Stimulated activated naive CD8-positive, alpha-beta T cell treated with anti-CD3 and anti-CD28 coated beads, Interleukin-15, Interleukin-2, amounts not matched to agents 100 U/mL and 50 U/mL, for 24 hours (primary cell): ENCODE measurements around the gene PCDHGA8.
"Not testable (repeated sequence)": the region's sequence is repeated elsewhere in the genome, so short reads cannot be mapped to it uniquely, and the experiment has no call there.

ENCODE experiments used
- ATAC-seq: fragments of 150-1000 bp; cut with Tn5 transposase; one replicate; pipeline ENCODE4 v1.10.0; 2021
- DNase-seq: peaks from one replicate; pipeline ENCODE4 v3.0.0; 2021

Gene PCDHGA8

DNA sequence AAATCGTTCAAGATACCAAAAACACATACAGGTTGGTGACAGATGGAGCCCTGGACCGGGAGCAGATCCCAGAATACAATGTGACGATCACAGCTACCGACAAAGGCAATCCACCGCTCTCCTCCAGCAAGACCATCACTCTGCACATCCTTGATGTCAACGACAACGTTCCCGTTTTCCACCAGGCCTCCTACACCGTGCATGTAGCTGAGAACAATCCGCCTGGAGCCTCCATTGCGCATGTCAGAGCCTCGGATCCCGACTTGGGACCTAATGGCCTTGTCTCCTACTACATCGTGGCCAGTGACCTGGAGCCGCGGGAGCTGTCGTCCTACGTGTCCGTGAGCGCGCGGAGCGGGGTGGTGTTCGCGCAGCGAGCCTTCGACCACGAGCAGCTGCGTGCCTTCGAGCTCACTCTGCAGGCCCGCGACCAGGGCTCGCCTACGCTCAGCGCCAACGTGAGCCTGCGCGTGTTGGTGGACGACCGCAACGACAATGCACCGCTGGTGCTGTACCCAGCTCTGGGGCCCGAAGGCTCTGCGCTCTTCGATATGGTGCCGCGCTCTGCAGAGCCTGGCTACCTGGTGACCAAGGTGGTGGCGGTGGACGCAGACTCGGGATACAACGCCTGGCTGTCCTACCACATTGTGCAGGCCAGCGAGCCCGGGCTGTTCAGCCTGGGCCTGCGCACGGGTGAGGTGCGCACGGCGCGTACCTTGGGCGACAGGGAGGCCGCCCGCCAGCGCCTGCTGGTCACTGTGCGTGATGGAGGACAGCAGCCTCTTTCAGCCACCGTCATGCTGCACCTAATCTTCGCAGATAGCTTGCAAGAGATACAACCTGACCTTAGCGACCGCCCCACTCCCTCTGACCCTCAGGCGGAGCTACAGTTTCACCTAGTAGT is 20.6 kb upstream of the PCDHGA8 start:
- ATAC-seq: no peak

DNA sequence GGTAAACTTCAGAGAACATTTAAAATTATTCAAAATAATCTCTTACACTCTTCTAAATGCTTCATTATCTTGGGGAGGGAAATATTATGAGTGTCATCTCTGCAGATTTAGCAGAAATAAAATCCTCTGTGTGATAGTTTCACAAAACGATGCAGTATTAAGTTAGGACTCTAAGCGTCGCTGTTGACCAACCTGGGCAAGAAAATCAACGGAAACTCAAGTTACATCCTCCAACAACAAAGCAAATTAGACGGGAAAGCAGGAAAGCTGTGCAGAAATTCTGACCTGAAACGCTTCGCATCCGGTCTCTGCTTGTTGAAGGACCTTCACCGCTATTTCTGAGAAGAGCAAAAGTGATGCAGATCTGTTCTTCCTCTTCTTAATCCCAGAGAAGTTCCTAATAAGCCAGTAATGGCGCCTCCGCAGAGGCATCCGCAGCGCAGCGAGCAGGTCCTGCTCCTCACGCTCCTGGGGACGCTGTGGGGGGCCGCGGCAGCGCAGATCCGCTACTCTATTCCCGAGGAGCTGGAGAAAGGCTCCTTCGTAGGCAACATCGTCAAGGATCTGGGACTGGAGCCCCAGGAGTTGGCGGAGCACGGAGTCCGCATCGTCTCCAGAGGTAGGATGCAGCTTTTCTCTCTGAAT is 18.6 kb upstream of the PCDHGA8 start, which contains the start of gene PCDHGA6:
TSS of gene PCDHGA6 (plus strand) at position 219 of the 645 bp plus-strand sequence. CDS start at position 412, 193 bp downstream.
- ATAC-seq (no peak), DNase-seq (no peak)

More for the DNA sequence above, 20.6 kb upstream of the PCDHGA8 start:
- no peak for DNase-seq

DNA sequence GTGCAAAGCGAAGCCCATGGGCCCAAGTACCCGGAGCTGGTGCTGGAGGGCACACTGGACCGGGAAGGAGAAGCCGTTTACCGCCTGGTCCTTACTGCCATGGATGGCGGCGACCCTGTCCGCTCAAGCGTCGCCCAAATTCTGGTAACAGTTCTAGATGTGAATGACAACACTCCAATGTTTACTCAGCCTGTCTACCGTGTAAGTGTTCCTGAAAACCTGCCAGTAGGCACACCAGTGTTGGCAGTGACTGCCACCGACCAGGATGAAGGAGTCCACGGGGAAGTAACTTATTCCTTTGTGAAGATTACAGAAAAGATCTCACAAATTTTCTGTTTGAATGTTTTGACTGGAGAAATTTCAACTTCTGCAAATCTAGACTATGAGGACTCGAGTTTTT is 17.8 kb upstream of the PCDHGA8 start:
- DNase-seq: no peak
- no peak for ATAC-seq

DNA sequence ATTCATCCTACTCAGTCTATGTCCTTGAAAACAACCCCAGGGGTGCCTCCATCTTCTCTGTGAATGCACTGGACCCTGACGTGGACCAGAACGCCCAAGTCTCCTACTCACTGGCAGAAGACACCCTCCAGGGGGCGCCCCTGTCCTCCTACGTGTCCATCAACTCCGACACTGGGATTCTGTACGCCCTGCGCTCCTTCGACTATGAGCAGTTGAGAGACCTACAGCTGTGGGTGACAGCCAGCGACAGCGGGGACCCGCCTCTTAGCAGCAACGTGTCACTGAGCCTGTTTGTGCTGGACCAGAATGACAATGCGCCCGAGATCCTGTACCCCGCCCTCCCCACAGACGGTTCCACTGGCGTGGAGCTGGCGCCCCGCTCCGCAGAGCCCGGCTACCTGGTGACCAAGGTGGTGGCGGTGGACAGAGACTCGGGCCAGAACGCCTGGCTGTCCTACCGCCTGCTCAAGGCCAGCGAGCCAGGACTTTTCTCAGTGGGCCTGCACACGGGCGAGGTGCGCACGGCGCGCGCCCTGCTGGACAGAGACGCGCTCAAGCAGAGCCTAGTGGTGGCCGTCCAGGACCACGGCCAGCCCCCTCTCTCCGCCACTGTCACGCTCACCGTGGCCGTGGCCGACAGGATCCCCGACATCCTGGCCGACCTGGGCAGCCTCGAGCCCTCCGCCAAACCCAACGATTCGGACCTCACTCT is 16.8 kb upstream of the PCDHGA8 start:
- DNase-seq, ATAC-seq: not testable (repeated sequence)

DNA sequence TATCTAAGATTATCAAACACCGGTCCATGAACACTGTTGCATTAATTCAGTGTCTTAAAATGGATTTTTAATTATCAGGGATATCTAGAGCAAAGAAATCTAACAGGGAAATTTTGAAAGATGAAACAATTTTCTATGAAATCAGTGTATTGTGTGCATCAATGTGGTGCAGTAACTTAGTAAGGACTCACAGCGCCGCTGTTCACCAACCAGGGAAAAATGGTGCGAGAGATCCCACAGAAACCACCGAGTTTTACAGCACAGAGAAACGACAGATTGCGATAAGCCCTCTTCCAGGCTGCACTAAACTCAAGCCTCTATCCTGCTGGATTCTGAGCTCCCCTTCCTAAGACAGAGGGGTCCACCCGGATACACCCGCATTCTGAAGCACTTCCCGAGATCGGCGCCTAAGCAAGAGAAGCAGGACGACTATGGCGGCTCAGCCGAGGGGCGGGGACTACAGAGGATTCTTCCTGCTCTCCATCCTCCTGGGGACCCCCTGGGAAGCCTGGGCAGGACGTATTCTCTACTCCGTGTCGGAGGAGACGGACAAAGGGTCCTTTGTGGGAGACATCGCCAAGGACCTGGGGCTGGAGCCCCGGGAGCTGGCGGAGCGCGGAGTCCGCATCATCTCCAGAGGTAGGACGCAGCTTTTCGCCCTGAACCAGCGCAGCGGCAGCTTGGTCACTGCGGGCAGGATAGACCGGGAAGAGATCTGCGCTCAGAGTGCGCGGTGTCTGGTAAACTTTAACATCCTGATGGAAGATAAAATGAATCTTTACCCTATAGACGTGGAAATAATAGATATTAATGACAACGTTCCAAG is 9.8 kb upstream of the PCDHGA8 start, which contains the start of gene PCDHGA7:
TSS of gene PCDHGA7 (plus strand) at position 274 of the 826 bp plus-strand sequence. CDS start at position 432, 158 bp downstream.
- DNase-seq: no peak
- ATAC-seq: no peak

DNA sequence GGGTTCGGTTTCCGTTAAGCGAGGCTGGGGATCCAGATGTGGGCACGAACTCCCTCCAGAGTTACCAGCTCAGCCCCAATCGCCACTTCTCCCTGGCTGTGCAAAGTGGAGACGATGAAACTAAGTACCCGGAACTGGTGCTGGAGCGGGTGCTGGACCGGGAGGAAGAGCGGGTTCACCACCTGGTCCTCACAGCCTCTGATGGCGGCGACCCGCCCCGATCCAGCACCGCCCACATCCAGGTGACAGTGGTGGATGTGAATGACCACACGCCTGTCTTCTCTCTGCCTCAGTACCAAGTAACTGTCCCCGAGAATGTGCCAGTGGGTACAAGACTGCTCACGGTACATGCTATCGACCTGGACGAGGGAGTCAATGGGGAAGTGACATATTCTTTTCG is 9.1 kb upstream of the PCDHGA8 start:
- ATAC-seq (no peak), DNase-seq (no peak)

DNA sequence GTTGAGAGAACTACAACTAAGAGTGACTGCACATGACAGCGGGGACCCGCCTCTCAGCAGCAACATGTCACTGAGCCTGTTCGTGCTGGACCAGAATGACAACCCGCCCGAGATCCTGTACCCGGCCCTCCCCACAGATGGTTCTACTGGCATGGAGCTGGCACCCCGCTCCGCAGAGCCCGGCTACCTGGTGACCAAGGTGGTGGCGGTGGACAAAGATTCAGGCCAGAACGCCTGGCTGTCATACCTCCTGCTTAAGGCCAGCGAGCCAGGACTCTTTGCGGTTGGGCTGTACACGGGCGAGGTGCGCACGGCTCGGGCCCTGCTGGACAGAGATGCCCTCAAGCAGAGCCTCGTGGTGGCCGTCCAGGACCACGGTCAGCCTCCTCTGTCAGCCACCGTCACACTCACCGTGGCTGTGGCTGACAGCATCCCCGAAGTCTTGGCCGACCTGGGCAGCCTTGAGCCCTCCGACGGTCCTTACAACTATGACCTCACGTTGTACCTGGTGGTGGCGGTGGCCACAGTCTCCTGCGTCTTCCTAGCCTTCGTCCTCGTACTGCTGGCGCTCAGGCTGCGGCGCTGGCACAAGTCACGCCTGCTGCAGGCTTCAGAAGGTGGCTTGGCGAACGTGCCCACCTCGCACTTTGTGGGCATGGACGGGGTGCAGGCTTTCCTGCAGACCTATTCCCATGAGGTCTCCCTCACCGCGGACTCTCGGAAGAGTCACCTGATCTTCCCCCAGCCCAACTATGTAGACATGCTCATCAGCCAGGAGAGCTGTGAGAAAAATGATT is 7.8 kb upstream of the PCDHGA8 start:
- no peak for DNase-seq

DNA sequence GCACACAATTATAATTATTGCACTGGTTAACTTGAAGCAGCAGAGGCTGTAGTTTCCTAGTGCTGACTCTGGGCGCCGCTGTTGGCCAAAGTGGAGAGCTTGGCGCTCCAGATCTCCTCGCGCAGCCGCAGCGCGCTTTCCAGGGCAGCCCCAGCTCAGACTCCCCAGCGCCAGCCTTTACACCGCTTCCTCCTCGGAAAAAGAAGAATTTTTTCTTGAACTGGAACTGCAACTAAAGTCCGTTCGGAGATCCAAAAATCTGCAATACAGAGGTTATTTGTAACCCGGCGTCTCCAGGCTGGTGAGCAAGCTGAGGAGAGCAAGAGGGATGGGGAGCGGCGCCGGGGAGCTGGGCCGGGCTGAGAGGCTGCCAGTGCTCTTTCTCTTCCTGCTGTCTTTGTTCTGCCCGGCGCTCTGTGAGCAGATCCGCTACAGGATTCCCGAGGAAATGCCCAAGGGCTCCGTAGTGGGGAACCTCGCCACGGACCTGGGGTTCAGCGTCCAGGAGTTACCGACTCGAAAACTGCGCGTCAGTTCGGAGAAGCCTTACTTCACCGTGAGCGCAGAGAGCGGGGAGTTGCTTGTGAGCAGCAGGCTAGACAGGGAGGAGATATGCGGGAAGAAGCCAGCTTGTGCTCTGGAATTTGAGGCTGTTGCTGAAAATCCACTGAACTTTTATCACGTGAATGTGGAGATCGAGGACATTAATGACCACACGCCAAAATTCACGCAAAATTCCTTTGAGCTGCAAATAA is 4.7 kb upstream of the PCDHGA8 start, which contains the start of gene PCDHGB4:
TSS of gene PCDHGB4 (plus strand) at position 142 of the 755 bp plus-strand sequence. CDS start at position 329, 187 bp downstream.
- ATAC-seq (peak; percentile 23), DNase-seq (peak; percentile 19)

More for the DNA sequence above, 7.8 kb upstream of the PCDHGA8 start:
- no peak for ATAC-seq

DNA sequence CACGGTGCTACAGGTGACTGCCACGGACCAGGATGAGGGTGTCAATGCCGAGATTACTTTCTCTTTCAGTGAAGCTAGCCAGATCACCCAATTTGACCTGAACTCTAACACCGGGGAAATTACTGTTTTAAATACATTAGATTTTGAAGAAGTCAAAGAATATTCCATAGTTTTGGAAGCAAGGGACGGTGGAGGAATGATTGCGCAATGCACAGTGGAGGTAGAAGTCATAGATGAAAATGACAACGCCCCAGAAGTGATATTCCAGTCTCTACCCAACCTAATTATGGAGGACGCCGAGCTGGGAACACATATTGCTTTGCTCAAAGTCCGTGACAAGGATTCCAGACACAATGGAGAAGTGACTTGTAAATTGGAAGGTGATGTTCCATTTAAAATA is 3.8 kb upstream of the PCDHGA8 start:
- no peak for ATAC-seq
- DNase-seq: no peak

DNA sequence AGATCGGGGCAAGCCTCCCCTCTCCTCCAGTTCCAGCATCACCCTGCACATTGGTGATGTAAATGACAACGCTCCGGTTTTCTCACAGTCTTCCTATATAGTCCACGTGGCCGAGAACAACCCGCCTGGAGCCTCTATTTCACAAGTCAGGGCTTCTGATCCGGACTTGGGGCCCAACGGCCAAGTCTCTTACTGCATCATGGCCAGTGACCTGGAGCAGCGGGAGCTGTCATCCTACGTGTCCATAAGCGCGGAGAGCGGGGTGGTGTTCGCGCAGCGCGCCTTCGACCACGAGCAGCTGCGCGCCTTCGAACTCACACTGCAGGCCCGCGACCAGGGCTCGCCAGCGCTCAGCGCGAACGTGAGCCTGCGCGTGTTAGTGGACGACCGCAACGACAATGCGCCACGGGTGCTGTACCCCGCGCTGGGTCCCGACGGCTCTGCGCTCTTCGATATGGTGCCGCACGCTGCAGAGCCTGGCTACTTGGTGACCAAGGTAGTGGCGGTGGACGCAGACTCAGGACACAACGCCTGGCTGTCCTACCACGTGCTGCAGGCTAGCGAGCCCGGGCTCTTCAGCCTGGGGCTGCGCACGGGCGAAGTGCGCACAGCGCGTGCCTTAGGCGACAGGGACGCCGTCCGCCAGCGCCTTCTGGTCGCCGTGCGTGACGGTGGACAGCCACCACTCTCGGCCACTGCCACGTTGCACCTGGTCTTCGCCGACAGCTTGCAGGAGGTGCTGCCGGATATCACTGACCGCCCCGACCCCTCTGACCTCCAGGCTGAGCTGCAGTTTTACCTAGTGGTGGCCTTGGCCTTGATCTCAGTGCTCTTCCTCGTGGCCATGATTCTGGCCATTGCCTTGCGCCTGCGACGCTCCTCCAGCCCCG is 3.0 kb upstream of the PCDHGA8 start:
- DNase-seq (no peak), ATAC-seq (no peak)

DNA sequence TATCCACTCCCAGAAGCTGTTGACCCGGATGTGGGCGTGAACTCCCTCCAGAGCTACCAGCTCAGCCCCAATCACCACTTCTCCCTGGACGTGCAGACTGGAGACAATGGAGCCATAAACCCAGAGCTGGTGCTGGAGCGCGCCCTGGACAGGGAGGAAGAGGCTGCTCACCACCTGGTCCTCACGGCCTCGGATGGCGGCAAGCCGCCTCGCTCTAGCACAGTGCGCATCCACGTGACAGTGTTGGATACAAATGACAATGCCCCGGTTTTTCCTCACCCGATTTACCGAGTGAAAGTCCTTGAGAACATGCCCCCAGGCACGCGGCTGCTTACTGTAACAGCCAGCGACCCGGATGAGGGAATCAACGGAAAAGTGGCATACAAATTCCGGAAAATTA is 834 bp downstream of the PCDHGA8 start:
- no peak for ATAC-seq
- DNase-seq: no peak

DNA sequence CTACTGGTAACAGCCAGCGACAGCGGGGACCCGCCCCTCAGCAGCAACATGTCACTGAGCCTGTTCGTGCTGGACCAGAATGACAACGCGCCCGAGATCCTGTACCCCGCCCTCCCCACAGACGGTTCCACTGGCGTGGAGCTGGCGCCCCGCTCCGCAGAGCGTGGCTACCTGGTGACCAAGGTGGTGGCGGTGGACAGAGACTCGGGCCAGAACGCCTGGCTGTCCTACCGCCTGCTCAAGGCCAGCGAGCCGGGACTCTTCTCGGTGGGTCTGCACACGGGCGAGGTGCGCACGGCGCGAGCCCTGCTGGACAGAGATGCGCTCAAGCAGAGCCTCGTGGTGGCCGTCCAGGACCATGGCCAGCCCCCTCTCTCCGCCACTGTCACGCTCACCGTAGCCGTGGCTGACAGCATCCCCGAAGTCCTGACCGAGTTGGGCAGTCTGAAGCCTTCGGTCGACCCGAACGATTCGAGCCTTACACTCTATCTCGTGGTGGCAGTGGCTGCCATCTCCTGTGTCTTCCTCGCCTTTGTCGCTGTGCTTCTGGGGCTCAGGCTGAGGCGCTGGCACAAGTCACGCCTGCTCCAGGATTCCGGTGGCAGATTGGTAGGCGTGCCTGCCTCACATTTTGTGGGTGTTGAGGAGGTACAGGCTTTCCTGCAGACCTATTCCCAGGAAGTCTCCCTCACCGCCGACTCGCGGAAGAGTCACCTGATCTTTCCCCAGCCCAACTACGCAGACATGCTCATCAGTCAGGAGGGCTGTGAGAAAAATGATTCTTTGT is 2.2 kb downstream of the PCDHGA8 start:
- not testable (repeated sequence) for DNase-seq, ATAC-seq

DNA sequence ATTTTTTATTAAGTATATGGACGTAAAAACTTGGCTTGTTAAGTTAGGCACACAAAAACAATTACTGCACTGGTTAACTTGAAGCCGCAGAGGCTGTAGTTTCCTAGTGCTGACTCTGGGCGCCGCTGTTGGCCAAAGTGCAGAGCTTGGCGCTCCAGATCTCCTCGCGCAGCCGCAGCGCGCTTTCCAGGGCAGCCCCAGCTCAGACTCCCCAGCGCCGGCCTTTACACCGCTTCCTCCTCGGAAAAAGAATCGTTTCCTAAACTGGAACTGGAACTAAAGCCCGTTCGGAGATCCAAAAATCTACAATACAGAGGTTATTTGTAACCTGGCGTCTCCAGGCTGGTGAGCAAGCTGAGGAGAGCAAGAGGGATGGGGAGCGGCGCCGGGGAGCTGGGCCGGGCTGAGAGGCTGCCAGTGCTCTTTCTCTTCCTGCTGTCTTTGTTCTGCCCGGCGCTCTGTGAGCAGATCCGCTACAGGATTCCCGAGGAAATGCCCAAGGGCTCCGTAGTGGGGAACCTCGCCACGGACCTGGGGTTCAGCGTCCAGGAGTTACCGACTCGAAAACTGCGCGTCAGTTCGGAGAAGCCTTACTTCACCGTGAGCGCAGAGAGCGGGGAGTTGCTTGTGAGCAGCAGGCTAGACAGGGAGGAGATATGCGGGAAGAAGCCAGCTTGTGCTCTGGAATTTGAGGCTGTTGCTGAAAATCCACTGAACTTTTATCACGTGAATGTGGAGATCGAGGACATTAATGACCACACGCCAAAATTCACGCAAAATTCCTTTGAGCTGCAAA is 5.5 kb downstream of the PCDHGA8 start, which contains the start of gene PCDHGB5:
TSS of gene PCDHGB5 (plus strand) at position 192 of the 796 bp plus-strand sequence. CDS start at position 373, 181 bp downstream.
- DNase-seq: peak; percentile 43
- ATAC-seq: not testable (repeated sequence)

DNA sequence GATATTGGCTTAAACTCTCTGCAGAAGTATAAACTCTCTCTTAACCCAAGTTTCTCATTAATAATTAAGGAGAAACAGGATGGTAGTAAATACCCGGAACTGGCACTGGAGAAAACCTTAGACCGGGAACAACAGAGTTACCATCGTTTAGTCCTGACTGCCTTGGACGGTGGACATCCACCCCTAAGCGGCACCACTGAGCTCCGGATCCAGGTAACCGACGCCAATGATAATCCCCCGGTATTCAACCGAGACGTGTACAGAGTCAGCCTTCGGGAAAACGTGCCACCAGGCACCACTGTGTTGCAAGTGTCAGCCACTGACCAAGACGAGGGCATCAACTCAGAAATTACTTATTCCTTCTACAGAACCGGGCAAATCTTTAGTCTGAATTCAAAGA is 6.2 kb downstream of the PCDHGA8 start:
- no peak for DNase-seq

DNA sequence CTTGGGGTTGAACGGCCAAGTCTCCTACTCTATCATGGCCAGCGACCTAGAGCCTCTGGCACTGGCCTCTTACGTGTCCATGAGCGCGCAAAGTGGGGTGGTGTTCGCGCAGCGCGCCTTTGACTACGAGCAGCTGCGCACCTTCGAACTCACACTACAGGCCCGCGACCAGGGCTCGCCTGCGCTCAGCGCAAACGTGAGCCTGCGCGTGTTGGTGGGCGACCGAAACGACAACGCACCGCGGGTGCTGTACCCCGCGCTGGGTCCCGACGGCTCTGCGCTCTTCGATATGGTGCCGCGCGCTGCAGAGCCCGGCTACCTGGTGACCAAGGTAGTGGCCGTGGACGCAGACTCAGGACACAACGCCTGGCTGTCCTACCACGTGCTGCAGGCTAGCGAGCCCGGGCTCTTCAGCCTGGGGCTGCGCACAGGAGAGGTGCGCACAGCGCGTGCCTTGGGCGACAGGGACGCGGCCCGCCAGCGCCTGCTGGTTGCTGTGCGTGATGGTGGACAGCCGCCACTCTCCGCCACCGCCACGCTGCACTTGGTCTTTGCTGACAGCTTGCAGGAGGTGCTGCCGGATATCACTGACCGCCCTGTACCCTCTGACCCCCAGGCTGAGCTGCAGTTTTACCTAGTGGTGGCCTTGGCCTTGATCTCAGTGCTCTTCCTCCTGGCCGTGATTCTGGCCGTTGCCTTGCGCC is 7.3 kb downstream of the PCDHGA8 start:
- no peak for DNase-seq
- ATAC-seq: no peak

More for the DNA sequence above, 6.2 kb downstream of the PCDHGA8 start:
- no peak for ATAC-seq

DNA sequence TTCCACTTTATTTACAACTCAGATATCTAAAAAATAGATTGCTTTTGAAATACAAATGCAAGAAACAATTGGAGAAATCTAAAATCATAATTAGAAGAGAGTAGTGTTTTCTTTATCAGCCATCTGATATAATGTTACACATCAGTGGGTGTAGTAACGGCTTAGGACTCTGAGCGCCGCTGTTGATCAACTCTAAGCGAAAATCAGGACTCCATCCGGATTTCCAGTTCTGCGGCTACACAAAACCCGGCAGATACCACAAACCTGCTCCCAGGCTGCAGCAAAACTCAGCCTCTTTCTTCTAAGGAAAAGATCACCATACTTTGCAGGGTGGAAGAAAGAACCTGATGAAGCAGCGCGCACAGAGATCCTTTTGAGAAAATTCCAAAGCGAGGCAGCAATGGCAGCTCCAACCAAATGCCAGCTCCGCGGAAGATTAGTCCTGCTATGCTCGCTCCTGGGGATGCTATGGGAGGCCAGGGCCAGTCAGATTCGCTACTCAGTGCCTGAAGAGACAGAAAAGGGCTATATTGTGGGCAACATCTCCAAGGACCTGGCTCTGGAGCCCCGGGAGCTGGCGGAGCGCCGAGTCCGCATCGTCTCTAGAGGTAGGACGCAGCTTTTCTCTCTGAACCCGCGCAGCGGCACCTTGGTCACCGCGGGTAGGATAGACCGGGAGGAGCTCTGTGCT is 10.3 kb downstream of the PCDHGA8 start, which contains the start of gene PCDHGA9:
TSS of gene PCDHGA9 (plus strand) at position 226 of the 691 bp plus-strand sequence. CDS start at position 401, 175 bp downstream.
- ATAC-seq (no peak), DNase-seq (no peak)
